IPS-11a (cell line): ENCODE data around the gene EML4.

Experiments used
- H3K4me3 ChIP-seq: one replicate; pipeline ENCODE4 v1.5.1; 2013; ENCODE audit warnings: low read depth, low read length, control low read depth

EML4 gene

GRCh38 chr2:42218712-42219111 lies 49.6 kb downstream of the EML4 start:
- H3K4me3 ChIP-seq: no peak overlapping the region

GRCh38 chr2:42219160-42219559 lies 50.0 kb downstream of the EML4 start:
- H3K4me3 ChIP-seq: no peak overlapping the region

GRCh38 chr2:42220566-42220965 lies 51.4 kb downstream of the EML4 start:
- no peak overlapping the region for H3K4me3 ChIP-seq

- no peak overlapping the region for H3K4me3 ChIP-seq
Observed at GRCh38 chr2:42223067-42223854, 54.1 kb downstream of the EML4 start.

- H3K4me3 ChIP-seq: no peak overlapping the region
Observed at GRCh38 chr2:42223855-42224268, 54.7 kb downstream of the EML4 start.

- no peak overlapping the region for H3K4me3 ChIP-seq
Observed at GRCh38 chr2:42224422-42225067, 55.4 kb downstream of the EML4 start.

GRCh38 chr2:42225573-42225972 lies 56.4 kb downstream of the EML4 start:
- H3K4me3 ChIP-seq: no peak overlapping the region

- no peak overlapping the region for H3K4me3 ChIP-seq
Observed at GRCh38 chr2:42227491-42227890, 58.3 kb downstream of the EML4 start.

GRCh38 chr2:42228101-42228500 lies 58.9 kb downstream of the EML4 start:
- H3K4me3 ChIP-seq: no peak overlapping the region

- no peak overlapping the region for H3K4me3 ChIP-seq
Observed at GRCh38 chr2:42229949-42230348, 60.8 kb downstream of the EML4 start.

- no peak overlapping the region for H3K4me3 ChIP-seq
Observed at GRCh38 chr2:42230891-42231290, 61.7 kb downstream of the EML4 start.

- H3K4me3 ChIP-seq: no peak overlapping the region
Observed at GRCh38 chr2:42232024-42232423, 62.9 kb downstream of the EML4 start.

- no peak overlapping the region for H3K4me3 ChIP-seq
Observed at GRCh38 chr2:42233976-42234441, 64.9 kb downstream of the EML4 start.

- no peak overlapping the region for H3K4me3 ChIP-seq
Observed at GRCh38 chr2:42236911-42237310, 67.8 kb downstream of the EML4 start.

- no peak overlapping the region for H3K4me3 ChIP-seq
Observed at GRCh38 chr2:42238644-42239288, 69.6 kb downstream of the EML4 start.

- no peak overlapping the region for H3K4me3 ChIP-seq
Observed at GRCh38 chr2:42239289-42239661, 70.1 kb downstream of the EML4 start.

GRCh38 chr2:42239811-42240210 lies 70.7 kb downstream of the EML4 start:
- H3K4me3 ChIP-seq: no peak overlapping the region

- H3K4me3 ChIP-seq: no peak overlapping the region
Observed at GRCh38 chr2:42241517-42241916, 72.4 kb downstream of the EML4 start.

GRCh38 chr2:42243297-42243696 lies 74.1 kb downstream of the EML4 start:
- H3K4me3 ChIP-seq: no peak overlapping the region

GRCh38 chr2:42244520-42244919 lies 75.4 kb downstream of the EML4 start:
- no peak overlapping the region for H3K4me3 ChIP-seq

GRCh38 chr2:42245396-42245795 lies 76.2 kb downstream of the EML4 start:
- H3K4me3 ChIP-seq: no peak overlapping the region

GRCh38 chr2:42246562-42246961 lies 77.4 kb downstream of the EML4 start:
- H3K4me3 ChIP-seq: no peak overlapping the region
